A673 (cell line): ENCODE results near the gene EHMT1. TPM values are rescaled to one million over a fixed set of nuclear protein-coding genes. Genes with fewer than 3 reads are reported as not detected.

ENCODE experiments used
- BruUV-seq: library from RNA; stranded (reverse); fragments of 400-500 nt; replicated peaks from 2 replicates; lab custom pipeline; 2021; lab: Mats Ljungman, UMichigan
- CTCF ChIA-PET: fragments of 300-600 bp; sonication (Branson Sonifier 250); formaldehyde crosslinking; loops from one replicate; lab custom pipeline; 2022; ENCODE audit warnings: antibody characterized with exemption; lab: Charles Lee
- POLR2A ChIA-PET: fragments of 300-600 bp; sonication (Branson Sonifier 250); formaldehyde crosslinking; loops from one replicate; lab custom pipeline; 2022; ENCODE audit warnings: antibody characterized with exemption; ENCODE audit not compliant: low non-redundant PET; lab: Charles Lee
- DNase-seq: peaks from one replicate; pipeline ENCODE4 v3.0.0-alpha.2; 2015; ENCODE audit warnings: low spot score
- H3K27ac ChIP-seq: fragments of 200-600 bp; sonication (generic); 2 replicates; pipeline ENCODE4 v1.5.1; 2016; ENCODE audit warnings: mixed run types, low read depth, mild to moderate bottlenecking, mixed read lengths, antibody characterized with exemption, low read length; ENCODE audit not compliant: poor library complexity, severe bottlenecking
- H3K27me3 ChIP-seq: fragments of 200-600 bp; sonication (generic); replicated peaks from 2 replicates; pipeline ENCODE4 v1.6.1; 2017; ENCODE audit warnings: mixed run types, low read depth, mild to moderate bottlenecking, mixed read lengths, antibody characterized with exemption, low read length; ENCODE audit not compliant: insufficient read depth, poor library complexity
- H3K36me3 ChIP-seq: fragments of 200-600 bp; sonication (generic); 2 replicates; pipeline ENCODE4 v1.6.1; 2016; ENCODE audit warnings: mixed run types, mild to moderate bottlenecking, mixed read lengths, antibody characterized with exemption, low read length; ENCODE audit not compliant: insufficient read depth, poor library complexity, severe bottlenecking
- H3K4me1 ChIP-seq: fragments of 200-600 bp; sonication (generic); 2 replicates; pipeline ENCODE4 v1.6.1; 2017; ENCODE audit warnings: mixed run types, mild to moderate bottlenecking, mixed read lengths, antibody characterized with exemption, low read length; ENCODE audit not compliant: insufficient read depth, poor library complexity, severe bottlenecking
- H3K4me3 ChIP-seq: fragments of 200-600 bp; sonication (generic); 2 replicates; pipeline ENCODE4 v1.5.1; 2016; ENCODE audit warnings: low read depth, mixed run types, mild to moderate bottlenecking, mixed read lengths, low read length; ENCODE audit not compliant: poor library complexity, severe bottlenecking
- H3K9me3 ChIP-seq: fragments of 200-600 bp; sonication (generic); 2 replicates; pipeline ENCODE4 v1.6.1; 2016; ENCODE audit warnings: mixed run types, low read depth, mild to moderate bottlenecking, mixed read lengths, antibody characterized with exemption, low read length; ENCODE audit not compliant: poor library complexity, severe bottlenecking
- CTCF ChIP-seq: fragments of 300-800, 200-600 bp; sonication (generic); conservative IDR thresholded peaks from 2 replicates; pipeline ENCODE4 v1.5.1; 2017; ENCODE audit warnings: low read depth, mild to moderate bottlenecking, antibody characterized with exemption, low read length, moderate library complexity, mixed read lengths
- EZH2 ChIP-seq: fragments of 200-600 bp; sonication (generic); IDR thresholded peaks from 2 replicates; pipeline ENCODE4 v1.6.1; 2017; ENCODE audit warnings: borderline replicate concordance, low read depth, mild to moderate bottlenecking, mixed read lengths, antibody characterized with exemption, low read length; ENCODE audit not compliant: poor library complexity, severe bottlenecking
- intact Hi-C: fragments of 100-400 bp; cut with micrococcal nuclease; formaldehyde crosslinking; loops from one replicate; pipeline ENCODE4 v1.10.0; 2022; ENCODE audit not compliant: unreplicated experiment
- total RNA-seq: library from RNA; stranded (reverse); gene quantifications from 2 replicates; pipeline ENCODE4 v1.2.3, GENCODE V29; 2021

Gene EHMT1
- total RNA-seq, 1 experiment from 2014 or later = 115 TPM

- ChIA-PET CTCF (no interaction called here), POLR2A (no interaction called here)
- H3K27me3 ChIP-seq = no peaks in the 10 kb centered on the region
- H3K4me1 ChIP-seq = no peaks in the 10 kb centered on the region
- no peaks in the 10 kb centered on the region for H3K36me3 ChIP-seq
- intact Hi-C loops = no loop called here
- DNase-seq = no peak
- H3K4me3 ChIP-seq = no peak overlapping the region
- no peak overlapping the region for H3K27ac ChIP-seq
- no peaks in the 10 kb centered on the region for H3K9me3 ChIP-seq
- no TSS peak for BruUV-seq
- no peak for TF ChIP-seq CTCF
- no peak for TF ChIP-seq EZH2
These were observed 22.1 kb downstream of the EHMT1 start for GRCh38 chr9:137640862-137641261.

GRCh38 chr9:137642118-137642601 lies 23.4 kb downstream of the EHMT1 start:
- CTCF ChIA-PET = no interaction called here
- intact Hi-C loops = no loop called here
- Histone ChIP-seq H3K9me3 (no peaks in the 10 kb centered on the region), H3K27ac (no peak overlapping the region), H3K36me3 (no peaks in the 10 kb centered on the region), H3K4me1 (no peaks in the 10 kb centered on the region), H3K27me3 (no peaks in the 10 kb centered on the region), H3K4me3 (no peak overlapping the region)
- POLR2A ChIA-PET = no interaction called here
- TF ChIP-seq CTCF = no peak
- no peak for TF ChIP-seq EZH2
- BruUV-seq = no TSS peak
- DNase-seq = no peak

- ChIA-PET CTCF (no interaction called here), POLR2A (no interaction called here)
- intact Hi-C loops = no loop called here
- Histone ChIP-seq H3K27me3 (no peaks in the 10 kb centered on the region), H3K9me3 (no peaks in the 10 kb centered on the region), H3K4me3 (no peak overlapping the region), H3K36me3 (no peaks in the 10 kb centered on the region), H3K4me1 (no peaks in the 10 kb centered on the region), H3K27ac (no peak overlapping the region)
- BruUV-seq = no TSS peak
- no peak for TF ChIP-seq EZH2
- no peak for TF ChIP-seq CTCF
- DNase-seq = no peak
These were observed 24.1 kb downstream of the EHMT1 start for GRCh38 chr9:137642892-137643291.
